HepG2 (cell line): Measurements from ENCODE around the gene TP53. TPM values are rescaled to one million over a fixed set of nuclear protein-coding genes. Genes with fewer than 3 reads are reported as not detected.

Source experiments
- ATAC-seq: fragments of 200-7000 bp; cut with Tn5 transposase; 3 replicates; pipeline ENCODE4 v1.9.1; 2020; ENCODE audit warnings: mild to moderate bottlenecking, moderate library complexity
- BruUV-seq: library from RNA; stranded (reverse); fragments of 400-500 nt; replicated peaks from 2 replicates; lab custom pipeline; 2021; lab: Mats Ljungman, UMichigan
- CTCF ChIA-PET: fragments of 300-600 bp; formaldehyde crosslinking; extraction: SDS; loops from one replicate; lab custom pipeline; 2021; ENCODE audit warnings: low total read pairs, inconsistent platforms, low intra/inter-chr PET ratio; lab: Yijun Ruan, JAX
- POLR2A ChIA-PET: fragments of 350-600 bp; sonication (Branson Sonifier 250); formaldehyde crosslinking; loops from one replicate; lab custom pipeline; 2020; ENCODE audit warnings: antibody characterized with exemption, inconsistent platforms; lab: Yijun Ruan, JAX
- DNase-seq: peaks from one replicate; pipeline ENCODE4 v3.0.0-alpha.2; 2015; ENCODE audit warnings: low spot score
- FAIRE-seq: peaks from 3 replicates; lab custom pipeline; 2011; peaks lifted over from hg19 to GRCh38; lab: Jason Lieb, UNC
- H2AFZ ChIP-seq: one replicate; pipeline ENCODE4 v1.6.1; 2011; ENCODE audit warnings: low read length, inconsistent platforms
- H3K27ac ChIP-seq: fragments of 300-600 bp; 3 replicates; pipeline ENCODE4 v1.8.0; 2011; ENCODE audit warnings: mixed run types, mild to moderate bottlenecking, mixed read lengths, low read length, inconsistent platforms; ENCODE audit not compliant: insufficient read depth; ENCODE audit errors: extremely low read length
- H3K27me3 ChIP-seq, 2 experiments: fragments of 200-600 bp in 1 of 2; 2 replicates in 1 of 2; 3 replicates in 1 of 2; pipeline versions ENCODE4 v1.6.0 to v1.8.0; 2011; ENCODE audit warnings: low read length in 2 of 2, mild to moderate bottlenecking in 2 of 2, moderate library complexity in 2 of 2, inconsistent platforms in 1 of 2; ENCODE audit not compliant: insufficient read depth in 2 of 2, control insufficient read depth in 1 of 2
- H3K36me3 ChIP-seq, 2 experiments: fragments of 200-600 bp in 1 of 2; replicated peaks in 1 of 2; 2 replicates in 1 of 2; 3 replicates in 1 of 2; pipeline versions ENCODE4 v1.5.1 to v1.8.0; 2011; ENCODE audit warnings: low read length in 2 of 2, inconsistent platforms in 1 of 2; ENCODE audit not compliant: insufficient read depth in 2 of 2, control insufficient read depth in 1 of 2
- H3K4me1 ChIP-seq: 2 replicates; pipeline ENCODE4 v1.5.1; 2012; ENCODE audit warnings: low read length, inconsistent platforms; ENCODE audit not compliant: insufficient read depth
- H3K4me2 ChIP-seq: 2 replicates; pipeline ENCODE4 v1.6.0; 2011; ENCODE audit warnings: low read depth, low read length, inconsistent platforms
- H3K4me3 ChIP-seq, 3 experiments: fragments of 200-600 bp in 1 of 3; sonication (generic), shearing (Covaris generic) in 1 of 3; replicated peaks in 1 of 3; 2 replicates each; pipeline ENCODE4 v1.5.1; 2011 to 2016; ENCODE audit warnings: low read length in 3 of 3, inconsistent platforms in 2 of 3, low read depth in 2 of 3, mild to moderate bottlenecking in 2 of 3, control low read depth in 1 of 3, mixed read lengths in 1 of 3; ENCODE audit not compliant: insufficient read depth in 1 of 3
- H3K79me2 ChIP-seq: one replicate; pipeline ENCODE4 v1.6.1; 2011; ENCODE audit warnings: low read length, inconsistent platforms; ENCODE audit not compliant: insufficient read depth
- H3K9ac ChIP-seq: 2 replicates; pipeline ENCODE4 v1.6.0; 2011; ENCODE audit warnings: mild to moderate bottlenecking, low read depth, low read length, inconsistent platforms; ENCODE audit not compliant: insufficient read depth
- H3K9me3 ChIP-seq: 2 replicates; pipeline ENCODE4 v1.5.1; 2012; ENCODE audit warnings: mild to moderate bottlenecking, low read length
- H4K20me1 ChIP-seq: 2 replicates; pipeline ENCODE4 v1.6.0; 2011; ENCODE audit warnings: inconsistent platforms, mild to moderate bottlenecking, low read length, moderate library complexity; ENCODE audit not compliant: insufficient read depth
- ADNP ChIP-seq: sonication (generic); formaldehyde crosslinking; IDR thresholded peaks from 2 replicates; pipeline ENCODE4 v1.4.0; 2020; ENCODE audit warnings: missing genetic modification reagents
- ZNF281 ChIP-seq: sonication (generic); formaldehyde crosslinking; IDR thresholded peaks from 2 replicates; pipeline ENCODE4 v1.4.0; 2020; ENCODE audit warnings: missing genetic modification reagents, borderline replicate concordance
- ZNF576 ChIP-seq: sonication (generic); formaldehyde crosslinking; IDR thresholded peaks from 2 replicates; pipeline ENCODE4 v1.4.0; 2020; ENCODE audit warnings: mild to moderate bottlenecking, missing genetic modification reagents
- ZNF652 ChIP-seq: IDR thresholded peaks from 2 replicates; pipeline ENCODE4 v1.6.1; 2016; ENCODE audit warnings: low read depth, borderline replicate concordance
- WGBS: methylation state at CpG from one replicate; pipeline ENCODE4 v1.1.6; 2017; ENCODE audit warnings: low lambda C conversion rate; 5-methylcytosine and 5-hydroxymethylcytosine counted together
- in situ Hi-C: cut with HindIII; loops from 2 replicates; pipeline ENCODE4 v1.10.0; 2017; ENCODE audit warnings: low pct_unique_long_range_greater_than_20kb; ENCODE audit not compliant: extremely low pct_ligation_motif_present
- intact Hi-C: fragments of 100-400 bp; cut with micrococcal nuclease; formaldehyde crosslinking; loops from one replicate; pipeline ENCODE4 v1.10.0; 2022; ENCODE audit not compliant: unreplicated experiment
- polyA plus RNA-seq, 8 experiments: library from polyadenylated mRNA; depleted of rRNA in 3 of 8; stranded (reverse) in 7 of 8; unstranded in 1 of 8; fragments of >200 nt; fragmentation: Illumina TruSeq in 4 of 8; extraction: Trizol in 4 of 8; gene quantifications; 2 replicates each; pipeline versions ENCODE4 v1.2.1 to v1.2.3, GENCODE V29; 2011 to 2016; ENCODE audit warnings: low read depth in 4 of 8, missing spikeins in 1 of 8, mixed read lengths in 1 of 8; ENCODE audit not compliant: insufficient read depth in 1 of 8
- total RNA-seq, 5 experiments: library from RNA; depleted of rRNA; stranded (reverse); fragments of >200 nt; fragmentation: Illumina TruSeq; extraction: Trizol; gene quantifications; 2 replicates each; pipeline ENCODE4 v1.2.3, GENCODE V29; 2016; ENCODE audit warnings: low read depth in 1 of 5

TP53 gene
- total and polyA plus RNA-seq, 2 of the 13 experiments (the other 11 are each of a cell fraction or from before 2014, with no cell fraction given) = 17.1 to 29.9 TPM

GRCh38 chr17:7656958-7657609 is 30.2 kb downstream of the TP53 start:
- no peak for ATAC-seq
- in situ Hi-C loops = no loop called here
- DNase-seq = no peak
- H3K4me1 ChIP-seq = no peaks in the 10 kb centered on the region
- H4K20me1 ChIP-seq = no peaks in the 10 kb centered on the region
- POLR2A ChIA-PET = no interaction called here
- no peaks in the 10 kb centered on the region for H3K36me3 ChIP-seq
- H3K9ac ChIP-seq = no peak overlapping the region
- WGBS = 62% methylated on average over 10 of the region's 10 CpGs
- TF ChIP-seq ADNP (CRISPR knock-in tag) (no peak), ZNF652 (CRISPR knock-in tag) (peak; percentile 82), ZNF576 (CRISPR knock-in tag) (no peak), ZNF281 (CRISPR knock-in tag) (0 out of 2 replicates have a peak, but pooled peaks have one; percentile 14)
- H3K9me3 ChIP-seq = no peaks in the 10 kb centered on the region
- no peak overlapping the region for H3K4me2 ChIP-seq
- no peak overlapping the region for H3K27ac ChIP-seq
- peaks cover 1 to 36% of the 10 kb centered on the region in 2 experiments; a peak in 4 of 5 replicates for H3K27me3 ChIP-seq
- intact Hi-C loops = no loop called here
- no peak overlapping the region for H2AFZ ChIP-seq
- no peaks in the 10 kb centered on the region for H3K79me2 ChIP-seq
- H3K4me3 ChIP-seq = no peak overlapping the region
- FAIRE-seq = no peak
- CTCF ChIA-PET = no interaction called here
- BruUV-seq = no TSS peak
